Measurements from ENCODE around the gene CBX8.

DNA sequence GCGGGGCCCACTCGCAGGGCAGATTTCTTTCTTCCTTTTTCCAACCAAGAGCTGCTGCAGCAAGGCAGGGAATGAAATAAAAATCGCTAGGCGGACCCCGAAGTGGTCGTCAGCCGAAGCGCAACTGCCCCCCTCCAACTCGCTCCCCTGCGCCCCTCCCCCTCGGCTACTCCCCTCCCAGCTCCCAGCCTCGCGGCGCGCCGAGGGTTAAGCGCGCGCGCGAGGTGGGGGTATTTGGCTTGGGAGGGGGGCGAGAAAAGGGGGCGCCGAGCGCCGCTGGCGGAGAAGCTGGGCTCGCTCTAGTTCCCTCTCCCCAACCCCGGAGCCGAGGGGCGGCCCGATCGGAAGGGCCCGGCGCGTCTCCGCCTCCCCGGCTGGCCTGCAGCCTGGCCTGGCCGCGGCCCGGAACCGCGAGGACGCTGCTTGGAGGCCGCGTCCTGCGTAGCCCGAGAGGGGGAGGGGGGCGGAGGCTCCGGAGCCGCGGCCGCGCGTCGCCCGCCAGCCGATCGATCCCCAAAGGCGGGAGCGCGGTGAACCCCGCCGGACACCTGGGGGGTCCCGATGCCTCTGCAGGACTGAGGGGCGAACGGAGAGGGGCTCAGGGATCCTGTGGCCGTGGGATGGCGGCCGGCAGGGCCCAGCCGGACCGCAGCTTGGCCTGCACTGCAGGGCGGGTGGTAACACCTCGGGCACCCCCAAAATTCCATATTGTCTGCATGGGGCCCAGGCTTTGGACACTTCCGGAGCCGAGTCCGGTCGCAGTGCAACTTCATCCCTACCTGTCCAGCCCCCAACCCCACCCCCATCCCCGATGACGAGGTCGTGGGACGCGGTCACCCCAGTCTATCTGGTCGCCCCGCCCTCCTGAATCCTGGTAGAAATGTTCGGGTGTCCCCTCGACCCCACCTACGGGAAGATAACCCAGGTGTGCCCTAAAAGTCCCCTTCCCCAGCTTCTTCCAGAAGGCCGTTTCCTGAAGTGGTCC, 47.2 kb upstream of the CBX8 start:
- TF ChIP-seq, protein P1, sequence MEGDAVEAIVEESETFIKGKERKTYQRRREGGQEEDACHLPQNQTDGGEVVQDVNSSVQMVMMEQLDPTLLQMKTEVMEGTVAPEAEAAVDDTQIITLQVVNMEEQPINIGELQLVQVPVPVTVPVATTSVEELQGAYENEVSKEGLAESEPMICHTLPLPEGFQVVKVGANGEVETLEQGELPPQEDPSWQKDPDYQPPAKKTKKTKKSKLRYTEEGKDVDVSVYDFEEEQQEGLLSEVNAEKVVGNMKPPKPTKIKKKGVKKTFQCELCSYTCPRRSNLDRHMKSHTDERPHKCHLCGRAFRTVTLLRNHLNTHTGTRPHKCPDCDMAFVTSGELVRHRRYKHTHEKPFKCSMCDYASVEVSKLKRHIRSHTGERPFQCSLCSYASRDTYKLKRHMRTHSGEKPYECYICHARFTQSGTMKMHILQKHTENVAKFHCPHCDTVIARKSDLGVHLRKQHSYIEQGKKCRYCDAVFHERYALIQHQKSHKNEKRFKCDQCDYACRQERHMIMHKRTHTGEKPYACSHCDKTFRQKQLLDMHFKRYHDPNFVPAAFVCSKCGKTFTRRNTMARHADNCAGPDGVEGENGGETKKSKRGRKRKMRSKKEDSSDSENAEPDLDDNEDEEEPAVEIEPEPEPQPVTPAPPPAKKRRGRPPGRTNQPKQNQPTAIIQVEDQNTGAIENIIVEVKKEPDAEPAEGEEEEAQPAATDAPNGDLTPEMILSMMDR (conservative IDR thresholded peaks at IDR 0.05) = no peak
- peak; percentile 97; the same call in 1 of the 2 replicates for TF ChIP-seq ZFX (IDR thresholded peaks at IDR 0.05)

Data from C4-2B (cell line).